ENCODE measurements around the gene UVRAG.

The UVRAG gene

GRCh38 chr11:75790986-75791385 is 24.0 kb upstream of the UVRAG start:
- Histone ChIP-seq H3K9me3 (ENCODE audit: low read length) (no peaks in the 10 kb centered on the region), H3K79me2 (ENCODE audit: insufficient read depth, low read length) (no peaks in the 10 kb centered on the region), H2AFZ (ENCODE audit: low read length) (no peak overlapping the region), H3F3A (ENCODE audit: insufficient read depth, low read length) (no peaks in the 10 kb centered on the region), H3K4me2 (ENCODE audit: low read length) (no peak overlapping the region), H3K9ac (ENCODE audit: low read length) (no peak overlapping the region), H3K9me2 (ENCODE audit: low read depth, low read length) (no peaks in the 10 kb centered on the region), H3K4me1 (ENCODE audit: insufficient read depth, low read length, severe bottlenecking) (no peaks in the 10 kb centered on the region), H3K27ac (ENCODE audit: low read depth, low read length, poor library complexity, severe bottlenecking) (no peak overlapping the region), H3K27me3 (ENCODE audit: insufficient read depth, low read length) (no peaks in the 10 kb centered on the region), H3K4me3 (ENCODE audit: low read depth, low read length, poor library complexity, severe bottlenecking) (no peak overlapping the region), H3K36me3 (ENCODE audit: insufficient read depth, low read length) (no peaks in the 10 kb centered on the region), H4K20me1 (ENCODE audit: insufficient read depth, low read length) (no peaks in the 10 kb centered on the region)
- TF ChIP-seq CTCF (IDR thresholded peaks at IDR 0.05; ENCODE audit: low read length) (no peak), EZH2 (IDR thresholded peaks at IDR 0.05; ENCODE audit: borderline replicate concordance, low read length) (no peak)

- TF ChIP-seq EZH2 (IDR thresholded peaks at IDR 0.05; ENCODE audit: borderline replicate concordance, low read length): no peak
- no peak for TF ChIP-seq CTCF (IDR thresholded peaks at IDR 0.05; ENCODE audit: low read length)
- H3F3A ChIP-seq (ENCODE audit: insufficient read depth, low read length): no peaks in the 10 kb centered on the region
- H3K27ac ChIP-seq (ENCODE audit: low read depth, low read length, poor library complexity, severe bottlenecking): no peak overlapping the region
- no peaks in the 10 kb centered on the region for H3K9me3 ChIP-seq (ENCODE audit: low read length)
- no peak overlapping the region for H3K4me3 ChIP-seq (ENCODE audit: low read depth, low read length, poor library complexity, severe bottlenecking)
- H3K4me1 ChIP-seq (ENCODE audit: insufficient read depth, low read length, severe bottlenecking): no peaks in the 10 kb centered on the region
- H3K9me2 ChIP-seq (ENCODE audit: low read depth, low read length): no peaks in the 10 kb centered on the region
- no peaks in the 10 kb centered on the region for H3K79me2 ChIP-seq (ENCODE audit: insufficient read depth, low read length)
- no peaks in the 10 kb centered on the region; the same call in 1 of the 2 replicates for H3K27me3 ChIP-seq (ENCODE audit: insufficient read depth, low read length)
- no peaks in the 10 kb centered on the region for H4K20me1 ChIP-seq (ENCODE audit: insufficient read depth, low read length)
- H3K9ac ChIP-seq (ENCODE audit: low read length): no peak overlapping the region
- H3K36me3 ChIP-seq (ENCODE audit: insufficient read depth, low read length): no peaks in the 10 kb centered on the region
- no peak overlapping the region for H3K4me2 ChIP-seq (ENCODE audit: low read length)
- H2AFZ ChIP-seq (ENCODE audit: low read length): no peak overlapping the region
Observed at GRCh38 chr11:75792127-75792731, 22.8 kb upstream of the UVRAG start.

- Histone ChIP-seq H3K4me1 (ENCODE audit: insufficient read depth, low read length, severe bottlenecking) (no peaks in the 10 kb centered on the region), H3K4me2 (ENCODE audit: low read length) (no peak overlapping the region), H2AFZ (ENCODE audit: low read length) (no peak overlapping the region), H3K9me3 (ENCODE audit: low read length) (no peaks in the 10 kb centered on the region), H3K9me2 (ENCODE audit: low read depth, low read length) (no peaks in the 10 kb centered on the region), H4K20me1 (ENCODE audit: insufficient read depth, low read length) (no peaks in the 10 kb centered on the region), H3K36me3 (ENCODE audit: insufficient read depth, low read length) (no peaks in the 10 kb centered on the region), H3K27me3 (ENCODE audit: insufficient read depth, low read length) (no peaks in the 10 kb centered on the region; the same call in 1 of the 2 replicates), H3K79me2 (ENCODE audit: insufficient read depth, low read length) (no peaks in the 10 kb centered on the region), H3K4me3 (ENCODE audit: low read depth, low read length, poor library complexity, severe bottlenecking) (no peak overlapping the region), H3K9ac (ENCODE audit: low read length) (no peak overlapping the region), H3F3A (ENCODE audit: insufficient read depth, low read length) (no peaks in the 10 kb centered on the region), H3K27ac (ENCODE audit: low read depth, low read length, poor library complexity, severe bottlenecking) (no peak overlapping the region)
- TF ChIP-seq CTCF (IDR thresholded peaks at IDR 0.05; ENCODE audit: low read length): no peak
Observed at GRCh38 chr11:75792997-75793800, 21.8 kb upstream of the UVRAG start.

Measured in OCI-LY1 (cell line).